OCI-LY1 (cell line): ENCODE data around the gene VSIG4.

Source experiments
- EZH2 ChIP-seq: fragments of 200-600 bp; sonication (generic), shearing (Covaris generic); IDR thresholded peaks from 2 replicates; pipeline ENCODE4 v1.8.0; 2017; ENCODE audit warnings: borderline replicate concordance, mixed run types, mild to moderate bottlenecking, antibody characterized with exemption, low read length, moderate library complexity, mixed read lengths
- TF ChIP-seq, protein P1 (sequence below): fragments of 200-600 bp; sonication (generic), shearing (Covaris generic); IDR thresholded peaks from 2 replicates; pipeline ENCODE4 v1.5.1; 2017; ENCODE audit warnings: mild to moderate bottlenecking, antibody characterized with exemption, low read length, moderate library complexity, mixed read lengths

DNA sequence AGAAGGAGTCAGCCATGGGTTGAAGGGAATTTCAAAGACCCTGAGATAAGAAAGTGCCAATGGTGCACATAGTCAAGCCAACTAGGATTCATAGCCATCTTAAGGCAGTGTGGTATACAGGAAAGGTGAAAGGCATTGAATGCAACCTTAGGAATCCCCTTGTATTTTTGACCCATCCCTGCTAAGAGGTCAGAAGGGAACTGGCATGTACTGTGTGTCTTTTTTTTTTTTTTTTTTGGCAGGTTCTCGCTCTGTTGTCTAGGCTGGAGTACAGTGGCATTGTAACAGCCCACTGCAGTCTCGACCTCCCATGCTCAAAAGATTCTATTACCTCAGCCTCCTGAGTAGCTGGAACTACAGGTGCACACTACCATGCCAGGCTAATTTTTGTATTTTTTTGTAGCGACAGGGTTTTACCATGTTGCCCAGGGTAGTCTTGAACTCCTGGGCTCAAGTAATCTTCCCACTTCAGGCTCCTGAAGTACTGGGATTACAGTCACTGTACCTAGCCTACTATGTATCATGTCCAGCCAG is 40.8 kb downstream of the VSIG4 start:
- TF ChIP-seq, protein P1, sequence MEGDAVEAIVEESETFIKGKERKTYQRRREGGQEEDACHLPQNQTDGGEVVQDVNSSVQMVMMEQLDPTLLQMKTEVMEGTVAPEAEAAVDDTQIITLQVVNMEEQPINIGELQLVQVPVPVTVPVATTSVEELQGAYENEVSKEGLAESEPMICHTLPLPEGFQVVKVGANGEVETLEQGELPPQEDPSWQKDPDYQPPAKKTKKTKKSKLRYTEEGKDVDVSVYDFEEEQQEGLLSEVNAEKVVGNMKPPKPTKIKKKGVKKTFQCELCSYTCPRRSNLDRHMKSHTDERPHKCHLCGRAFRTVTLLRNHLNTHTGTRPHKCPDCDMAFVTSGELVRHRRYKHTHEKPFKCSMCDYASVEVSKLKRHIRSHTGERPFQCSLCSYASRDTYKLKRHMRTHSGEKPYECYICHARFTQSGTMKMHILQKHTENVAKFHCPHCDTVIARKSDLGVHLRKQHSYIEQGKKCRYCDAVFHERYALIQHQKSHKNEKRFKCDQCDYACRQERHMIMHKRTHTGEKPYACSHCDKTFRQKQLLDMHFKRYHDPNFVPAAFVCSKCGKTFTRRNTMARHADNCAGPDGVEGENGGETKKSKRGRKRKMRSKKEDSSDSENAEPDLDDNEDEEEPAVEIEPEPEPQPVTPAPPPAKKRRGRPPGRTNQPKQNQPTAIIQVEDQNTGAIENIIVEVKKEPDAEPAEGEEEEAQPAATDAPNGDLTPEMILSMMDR = no peak
- TF ChIP-seq EZH2 = no peak
